Measurements from ENCODE around the gene ZC3H10.
"Not testable (repeated sequence)": the region's sequence is repeated elsewhere in the genome, so short reads cannot be mapped to it uniquely, and the experiment has no call there.

The ZC3H10 gene

GRCh38 chr12:56117778-56118687 is at the start of gene ZC3H10:
ZC3H10 (plus strand) TSS chr12:56118266; CDS start chr12:56120563, 2,297 bp downstream.
- DNase-seq (ENCODE audit: low read depth, low spot score): peak; percentile 98

DNA sequence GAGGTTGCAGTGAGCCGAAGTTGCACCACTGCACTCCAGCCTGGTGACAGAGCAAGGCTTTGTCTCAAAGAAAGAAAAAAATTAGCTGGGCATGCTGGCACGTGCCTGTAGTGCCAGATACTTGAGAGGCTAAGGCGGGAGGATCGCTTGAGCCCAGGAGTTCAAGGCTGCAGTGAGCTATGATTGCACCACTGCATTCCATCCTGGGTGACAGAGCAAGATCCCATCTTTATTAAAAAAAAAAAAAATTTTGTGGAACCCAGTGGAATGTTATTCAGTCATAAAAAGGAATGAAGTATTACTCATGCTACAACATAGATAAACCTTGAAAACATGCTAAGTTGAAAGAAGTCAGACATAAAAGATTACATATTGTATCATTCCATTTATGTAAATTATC is 46.4 kb upstream of the ZC3H10 start:
- no peak for DNase-seq (ENCODE audit: low read depth, low spot score)

DNA sequence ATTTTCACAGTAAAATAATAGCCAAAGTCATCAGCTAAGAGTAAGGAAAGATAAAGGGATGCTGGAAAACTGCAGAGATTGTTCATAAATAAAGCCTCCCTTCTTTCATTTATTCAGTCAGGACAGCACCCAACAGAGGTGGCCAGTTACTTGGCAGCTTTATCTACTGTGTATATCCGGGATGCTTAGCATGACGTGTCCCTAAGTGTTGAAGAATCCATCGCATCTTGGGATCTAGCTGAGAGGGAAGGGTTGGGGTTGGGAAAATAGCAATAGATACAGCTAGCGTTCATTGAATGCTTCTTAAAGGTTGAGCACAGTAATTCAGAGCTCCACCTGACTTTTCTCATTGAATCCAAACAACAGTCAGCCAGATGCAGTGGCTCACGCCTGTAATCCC is 43.7 kb upstream of the ZC3H10 start:
- DNase-seq (ENCODE audit: low read depth, low spot score): no peak

DNA sequence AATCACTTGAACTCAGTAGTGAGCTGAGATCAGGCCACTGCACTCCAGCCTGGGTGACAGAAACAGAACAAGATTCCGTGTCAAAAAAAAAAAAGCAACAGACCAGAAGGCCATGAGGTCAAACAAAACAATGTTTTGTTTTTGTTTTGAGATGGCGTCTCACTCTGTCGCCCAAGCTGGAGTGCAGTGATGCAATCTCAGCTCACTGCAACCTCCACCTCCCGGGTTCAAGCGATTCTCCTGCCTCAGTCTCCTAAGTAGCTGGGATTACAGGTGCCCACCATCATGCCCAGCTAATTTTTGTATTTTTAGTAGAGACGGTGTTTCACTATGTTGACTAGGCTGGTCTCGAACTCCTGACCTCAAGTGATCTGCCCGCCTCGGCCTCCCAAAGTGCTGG is 40.1 kb upstream of the ZC3H10 start:
- not testable (repeated sequence) for DNase-seq (ENCODE audit: low read depth, low spot score)

- no peak for DNase-seq (ENCODE audit: low read depth, low spot score)
These were observed 39.6 kb upstream of the ZC3H10 start for GRCh38 chr12:56078427-56078826.

DNA sequence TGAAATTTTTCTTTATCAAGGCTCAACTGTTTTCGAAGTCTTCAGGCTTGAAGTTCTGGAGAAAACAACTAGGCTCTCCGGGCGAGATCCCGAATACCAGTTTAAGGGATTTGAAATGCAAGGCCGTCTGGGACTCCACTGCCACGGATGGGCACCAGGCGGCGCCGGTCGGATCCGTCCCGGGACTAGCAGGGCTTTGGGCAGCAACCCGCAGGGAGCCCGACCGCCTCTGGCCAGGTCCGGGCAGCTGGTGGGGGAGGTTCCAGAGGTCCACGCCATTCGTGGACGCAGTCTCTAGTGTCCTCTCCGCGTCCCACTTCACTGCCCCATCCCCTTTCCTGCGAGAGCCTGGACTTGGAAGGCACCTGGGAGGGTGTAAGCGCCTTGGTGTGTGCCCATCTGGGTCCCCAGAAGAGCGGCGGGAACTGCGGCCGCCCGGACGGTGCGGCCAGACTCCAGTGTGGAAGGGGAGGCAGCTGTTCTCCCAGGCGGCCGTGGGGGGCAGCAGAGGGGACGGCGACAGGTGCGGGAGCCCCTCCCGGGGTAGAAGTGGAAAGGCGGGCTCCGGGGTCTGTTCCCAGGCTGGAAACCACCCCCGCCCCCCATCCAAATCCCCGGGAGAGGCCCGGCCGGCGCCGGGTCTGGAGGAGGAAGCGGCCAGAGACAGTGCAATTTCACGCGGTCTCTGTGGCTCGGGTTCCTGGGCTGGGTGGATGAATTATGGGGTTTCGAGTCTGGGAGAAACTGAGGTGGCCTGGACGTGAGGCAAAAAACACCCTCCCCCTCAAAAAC is 38.9 kb upstream of the ZC3H10 start:
- DNase-seq (ENCODE audit: low read depth, low spot score): no peak

GRCh38 chr12:56079723-56080555 is 38.1 kb upstream of the ZC3H10 start, which contains the start of gene ERBB3:
ERBB3 (plus strand) TSS chr12:56080165; CDS start chr12:56080301, 136 bp downstream.
- no peak for DNase-seq (ENCODE audit: low read depth, low spot score)

GRCh38 chr12:56080556-56081138 is 37.4 kb upstream of the ZC3H10 start:
- DNase-seq (ENCODE audit: low read depth, low spot score): no peak

GRCh38 chr12:56081393-56082347 is 36.4 kb upstream of the ZC3H10 start:
- DNase-seq (ENCODE audit: low read depth, low spot score): no peak

DNA sequence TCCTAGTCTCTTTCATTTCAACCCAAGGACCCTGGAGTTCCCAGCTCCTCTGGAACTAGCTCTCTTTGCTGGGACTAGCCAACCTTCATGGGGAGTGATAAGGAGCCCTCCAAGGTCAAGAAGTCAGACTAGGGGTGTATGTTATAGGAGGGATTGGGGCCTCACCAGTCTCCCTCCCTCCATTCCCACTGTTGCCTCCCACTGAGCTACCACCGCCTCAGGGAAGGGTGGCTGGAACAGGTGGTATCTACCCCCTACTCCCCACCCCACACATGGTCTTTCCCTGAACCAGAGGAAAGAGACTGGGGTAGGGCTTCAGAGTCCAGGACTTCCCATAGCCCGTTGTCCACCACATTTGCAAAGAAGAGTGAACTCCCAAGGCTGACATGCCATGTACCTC is 35.7 kb upstream of the ZC3H10 start:
- no peak for DNase-seq (ENCODE audit: low read depth, low spot score)

DNA sequence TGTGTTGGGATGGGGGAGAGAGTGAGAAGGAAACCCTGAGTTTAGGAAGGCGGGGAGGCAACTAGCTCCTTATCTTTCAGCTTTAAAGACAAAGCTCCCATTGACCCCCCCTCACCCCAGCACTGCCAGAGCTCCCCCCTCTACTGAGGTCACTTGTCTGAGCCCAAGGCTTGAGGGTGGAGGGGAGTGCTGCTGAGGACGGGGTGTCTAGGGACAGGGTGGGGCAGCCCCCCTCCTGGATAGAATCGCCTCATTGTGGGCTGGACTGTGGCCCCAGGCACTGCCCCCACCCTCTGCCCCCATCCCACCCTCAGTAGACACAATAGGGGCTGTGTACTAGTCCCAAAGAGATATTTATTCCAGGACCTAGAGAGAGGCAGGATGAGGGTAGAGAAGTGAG is 35.1 kb upstream of the ZC3H10 start:
- DNase-seq (ENCODE audit: low read depth, low spot score): no peak

DNA sequence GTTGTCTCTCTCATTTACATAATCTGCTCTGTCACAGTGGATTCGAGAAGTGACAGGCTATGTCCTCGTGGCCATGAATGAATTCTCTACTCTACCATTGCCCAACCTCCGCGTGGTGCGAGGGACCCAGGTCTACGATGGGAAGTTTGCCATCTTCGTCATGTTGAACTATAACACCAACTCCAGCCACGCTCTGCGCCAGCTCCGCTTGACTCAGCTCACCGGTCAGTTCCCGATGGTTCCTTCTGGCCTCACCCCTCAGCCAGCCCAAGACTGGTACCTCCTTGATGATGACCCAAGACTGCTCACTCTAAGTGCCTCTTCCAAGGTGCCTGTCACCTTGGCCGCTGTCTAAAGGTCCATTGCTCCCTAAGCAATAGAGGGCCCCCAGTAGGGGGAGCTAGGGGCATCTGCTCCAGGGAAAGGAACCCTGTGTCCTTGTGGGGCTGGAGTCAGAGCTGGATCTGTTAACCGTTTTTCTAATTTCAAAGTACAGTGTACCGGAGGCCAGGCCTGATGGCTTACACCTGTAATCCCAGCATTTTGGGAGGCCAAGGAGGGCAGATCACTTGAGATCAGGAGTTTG is 33.0 kb upstream of the ZC3H10 start:
- DNase-seq (ENCODE audit: low read depth, low spot score): no peak

DNA sequence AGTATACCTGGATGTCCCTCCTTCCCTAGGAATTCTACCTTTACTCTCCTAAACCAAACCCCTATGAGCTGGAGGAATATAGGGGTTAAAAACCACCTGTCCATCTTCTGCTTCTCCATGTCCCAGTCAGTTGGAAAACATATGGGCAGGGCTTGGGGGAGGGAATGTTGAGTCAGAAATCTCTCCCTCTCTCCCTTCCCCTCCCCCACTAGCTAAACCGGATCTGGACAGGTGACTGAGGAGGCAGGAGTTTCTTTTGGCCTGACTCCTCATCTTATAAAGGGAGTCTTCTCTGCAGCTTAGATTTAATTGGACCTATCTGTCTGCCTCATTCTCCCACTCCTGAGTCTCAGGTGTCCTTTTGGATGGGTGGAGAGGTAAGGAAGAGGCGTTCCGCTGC is 32.0 kb upstream of the ZC3H10 start:
- DNase-seq (ENCODE audit: low read depth, low spot score): no peak

GRCh38 chr12:56086608-56087007 is 31.5 kb upstream of the ZC3H10 start:
- no peak for DNase-seq (ENCODE audit: low read depth, low spot score)

DNA sequence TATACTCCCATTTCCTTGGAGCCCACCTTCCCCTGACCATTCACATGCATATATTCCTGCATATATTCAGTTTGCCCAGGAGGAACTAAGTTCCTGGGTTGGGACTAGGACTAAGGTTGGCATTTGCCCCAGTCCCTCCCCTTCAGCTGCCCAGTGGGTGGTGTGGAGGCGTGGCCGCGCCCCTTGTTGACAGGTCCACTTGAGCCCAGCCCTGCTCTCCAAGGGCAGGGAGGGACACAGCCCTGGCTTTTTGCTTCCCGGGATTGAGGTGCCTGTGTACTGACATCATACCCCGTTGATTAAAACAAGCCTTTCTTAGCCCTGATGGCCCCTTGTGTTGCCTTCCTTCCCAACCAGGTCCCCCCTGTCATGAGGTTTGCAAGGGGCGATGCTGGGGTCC is 30.8 kb upstream of the ZC3H10 start:
- no peak for DNase-seq (ENCODE audit: low read depth, low spot score)

DNA sequence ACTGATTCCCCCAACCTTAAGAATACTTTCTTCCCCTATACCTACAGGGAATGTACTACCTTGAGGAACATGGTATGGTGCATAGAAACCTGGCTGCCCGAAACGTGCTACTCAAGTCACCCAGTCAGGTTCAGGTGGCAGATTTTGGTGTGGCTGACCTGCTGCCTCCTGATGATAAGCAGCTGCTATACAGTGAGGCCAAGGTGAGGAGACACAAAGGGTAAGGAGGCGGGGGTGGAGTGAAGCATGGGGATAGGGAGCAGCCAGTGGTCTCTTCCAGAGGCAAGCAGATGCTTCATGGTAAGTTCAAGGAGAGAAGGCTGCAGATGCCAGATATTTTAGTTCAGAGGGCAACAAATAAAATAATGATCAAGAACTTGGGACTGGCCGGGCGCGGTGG is 20.3 kb upstream of the ZC3H10 start:
- DNase-seq (ENCODE audit: low read depth, low spot score): no peak

DNA sequence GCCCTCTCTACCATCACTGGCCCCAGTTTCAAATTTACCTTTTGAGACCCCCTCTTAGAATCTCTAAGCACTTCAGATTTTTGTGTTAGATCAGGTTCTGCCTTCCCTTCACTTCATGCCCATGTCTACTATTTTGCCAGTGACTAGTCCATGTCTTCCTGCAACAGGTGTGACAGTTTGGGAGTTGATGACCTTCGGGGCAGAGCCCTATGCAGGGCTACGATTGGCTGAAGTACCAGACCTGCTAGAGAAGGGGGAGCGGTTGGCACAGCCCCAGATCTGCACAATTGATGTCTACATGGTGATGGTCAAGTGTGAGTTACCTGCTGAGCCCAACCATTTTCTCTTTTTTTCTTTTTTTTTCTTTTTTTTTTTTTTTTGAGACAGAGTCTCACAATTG is 19.5 kb upstream of the ZC3H10 start:
- no peak for DNase-seq (ENCODE audit: low read depth, low spot score)

- no peak for DNase-seq (ENCODE audit: low read depth, low spot score)
These were observed 18.3 kb upstream of the ZC3H10 start for GRCh38 chr12:56099787-56100186.

GRCh38 chr12:56101045-56101444 is 17.0 kb upstream of the ZC3H10 start:
- DNase-seq (ENCODE audit: low read depth, low spot score): no peak

- no peak for DNase-seq (ENCODE audit: low read depth, low spot score)
These were observed 15.4 kb upstream of the ZC3H10 start for GRCh38 chr12:56102683-56103065.
